LHCN-M2 (cell line): ENCODE measurements around the gene DYNLT1. TPM values are rescaled to one million over a fixed set of nuclear protein-coding genes. Genes with fewer than 3 reads are reported as not detected.
"Not testable (repeated sequence)": the region's sequence is repeated elsewhere in the genome, so short reads cannot be mapped to it uniquely, and the experiment has no call there.

ENCODE experiments used
- DNase-seq: peaks from one replicate; pipeline ENCODE4 v3.0.0-alpha.2; 2012; ENCODE audit warnings: low read depth
- polyA plus RNA-seq: library from polyadenylated mRNA; unstranded; fragments of >200 nt; gene quantifications from one replicate; pipeline ENCODE4 v1.2.1, GENCODE V29; 2012; ENCODE audit warnings: missing spikeins
- total RNA-seq: library from RNA; depleted of rRNA; stranded (reverse); fragments of >200 nt; gene quantifications from 2 replicates; pipeline ENCODE4 v1.2.3, GENCODE V29; 2014; rRNA removed

DYNLT1 gene
- total RNA-seq, result 90.4 and 99.8 TPM in 2 replicates
- 332 TPM for polyA plus RNA-seq

- peak; percentile 92 for DNase-seq
Measured at GRCh38 chr6:158644231-158645063, at the start of gene DYNLT1. Gene DYNLT1 (minus strand): TSS chr6:158644743. CDS start chr6:158644708, 35 bp downstream.

GRCh38 chr6:158688860-158689259 is 44.3 kb upstream of the DYNLT1 start:
- DNase-seq, result no peak

- DNase-seq, result no peak
Measured at GRCh38 chr6:158687506-158687905, 43.0 kb upstream of the DYNLT1 start.

- DNase-seq, result no peak
Measured at GRCh38 chr6:158686791-158687381, 42.3 kb upstream of the DYNLT1 start.

GRCh38 chr6:158686311-158686710 is 41.8 kb upstream of the DYNLT1 start:
- DNase-seq, result no peak

GRCh38 chr6:158684745-158685324 is 40.3 kb upstream of the DYNLT1 start:
- no peak for DNase-seq

GRCh38 chr6:158684311-158684710 is 39.8 kb upstream of the DYNLT1 start:
- DNase-seq, result no peak

GRCh38 chr6:158680481-158680880 is 35.9 kb upstream of the DYNLT1 start:
- no peak for DNase-seq

GRCh38 chr6:158680015-158680414 is 35.5 kb upstream of the DYNLT1 start:
- DNase-seq, result no peak

GRCh38 chr6:158677906-158678578 is 33.5 kb upstream of the DYNLT1 start:
- no peak for DNase-seq

GRCh38 chr6:158677094-158677493 is 32.6 kb upstream of the DYNLT1 start:
- not testable (repeated sequence) for DNase-seq

GRCh38 chr6:158674342-158675131 is 30.0 kb upstream of the DYNLT1 start:
- no peak for DNase-seq

GRCh38 chr6:158672726-158673125 is 28.2 kb upstream of the DYNLT1 start:
- DNase-seq, result no peak

- DNase-seq, result not testable (repeated sequence)
Measured at GRCh38 chr6:158672119-158672518, 27.6 kb upstream of the DYNLT1 start.

GRCh38 chr6:158669145-158670035 is 24.8 kb upstream of the DYNLT1 start:
- DNase-seq, result peak; percentile 52

- no peak for DNase-seq
Measured at GRCh38 chr6:158668707-158669103, 24.2 kb upstream of the DYNLT1 start.

GRCh38 chr6:158667360-158667981 is 22.9 kb upstream of the DYNLT1 start:
- DNase-seq, result no peak

GRCh38 chr6:158666628-158667359 is 22.3 kb upstream of the DYNLT1 start:
- DNase-seq, result peak; percentile 83

- no peak for DNase-seq
Measured at GRCh38 chr6:158665332-158665731, 20.8 kb upstream of the DYNLT1 start.
